GM23338 (cell line): ENCODE results near the gene FIGNL1. TPM values are rescaled to one million over a fixed set of nuclear protein-coding genes. Genes with fewer than 3 reads are reported as not detected.

Experiments used
- ATAC-seq: fragments of 200-7000 bp; cut with Tn5 transposase; 3 replicates; pipeline ENCODE4 v1.9.1; 2020
- DNase-seq: peaks from one replicate; pipeline ENCODE4 v3.0.0-alpha.2; 2015; ENCODE audit warnings: low spot score
- H2AFZ ChIP-seq: fragments of 200-600 bp; sonication (generic); 2 replicates; pipeline ENCODE4 v1.8.0; 2016; ENCODE audit warnings: antibody characterized with exemption, mild to moderate bottlenecking, moderate library complexity
- H3F3A ChIP-seq: fragments of 200-600 bp; sonication (generic); replicated peaks from 2 replicates; pipeline ENCODE4 v1.8.0; 2017; ENCODE audit warnings: antibody characterized with exemption, mixed run types, low read depth
- H3K27ac ChIP-seq: fragments of 200-600 bp; sonication (generic); 2 replicates; pipeline ENCODE4 v1.6.1; 2016; ENCODE audit warnings: low read depth
- H3K27me3 ChIP-seq: fragments of 200-600 bp; sonication (generic); 2 replicates; pipeline ENCODE4 v1.8.0; 2016; ENCODE audit warnings: mild to moderate bottlenecking, mixed run types, moderate library complexity; ENCODE audit not compliant: insufficient read depth
- H3K36me3 ChIP-seq: fragments of 200-600 bp; sonication (generic); 2 replicates; pipeline ENCODE4 v1.8.0; 2016; ENCODE audit warnings: mild to moderate bottlenecking; ENCODE audit not compliant: insufficient read depth
- H3K4me1 ChIP-seq: fragments of 200-600 bp; sonication (generic); 2 replicates; pipeline ENCODE4 v1.8.0; 2016; ENCODE audit warnings: mild to moderate bottlenecking, moderate library complexity; ENCODE audit not compliant: insufficient read depth
- H3K4me2 ChIP-seq: fragments of 200-600 bp; sonication (generic); 2 replicates; pipeline ENCODE4 v1.7.1; 2017; ENCODE audit warnings: mixed run types
- H3K4me3 ChIP-seq: fragments of 200-600 bp; sonication (generic); 2 replicates; pipeline ENCODE4 v1.6.1; 2016; ENCODE audit warnings: mixed run types
- H3K79me2 ChIP-seq: fragments of 200-600 bp; sonication (generic); replicated peaks from 2 replicates; pipeline ENCODE4 v1.8.0; 2017; ENCODE audit warnings: mild to moderate bottlenecking; ENCODE audit not compliant: insufficient read depth
- H3K9me2 ChIP-seq: fragments of 200-600 bp; sonication (generic); 2 replicates; pipeline ENCODE4 v1.8.0; 2017; ENCODE audit not compliant: insufficient read depth
- H4K20me1 ChIP-seq: fragments of 200-600 bp; sonication (generic); replicated peaks from 2 replicates; pipeline ENCODE4 v1.8.0; 2017; ENCODE audit warnings: mild to moderate bottlenecking; ENCODE audit not compliant: insufficient read depth
- H3K27ac Mint-ChIP-seq: 2 replicates; pipeline ENCODE4 v1.8.0; 2020; ENCODE audit warnings: inconsistent platforms, mild to moderate bottlenecking, moderate library complexity, mixed read lengths
- H3K27me3 Mint-ChIP-seq: 3 replicates; pipeline ENCODE4 v1.8.0; 2022; ENCODE audit warnings: low read depth, mild to moderate bottlenecking, moderate library complexity, mixed read lengths, inconsistent platforms; ENCODE audit not compliant: insufficient read depth, poor library complexity
- H3K36me3 Mint-ChIP-seq: 3 replicates; pipeline ENCODE4 v1.8.0; 2021; ENCODE audit warnings: low read depth, mild to moderate bottlenecking, inconsistent platforms, moderate library complexity, mixed read lengths
- H3K4me1 Mint-ChIP-seq: 3 replicates; pipeline ENCODE4 v1.8.0; 2020; ENCODE audit warnings: mild to moderate bottlenecking, inconsistent platforms, mixed read lengths
- H3K4me3 Mint-ChIP-seq: 3 replicates; pipeline ENCODE4 v1.8.0; 2021; ENCODE audit warnings: moderate library complexity, mild to moderate bottlenecking, inconsistent platforms, mixed read lengths
- H3K9me3 Mint-ChIP-seq: 3 replicates; pipeline ENCODE4 v1.8.0; 2020; ENCODE audit warnings: moderate library complexity, mild to moderate bottlenecking, inconsistent platforms, mixed read lengths
- CREB1 ChIP-seq: fragments of 250-450 bp; sonication (Bioruptor Pico); IDR thresholded peaks from 2 replicates; pipeline ENCODE4 v1.5.0; 2020; ENCODE audit warnings: low read depth, mild to moderate bottlenecking, moderate library complexity
- EZH2 ChIP-seq: fragments of 200-600 bp; sonication (generic); IDR thresholded peaks from one replicate; pipeline ENCODE4 v1.8.0; 2017; ENCODE audit warnings: antibody characterized with exemption, mild to moderate bottlenecking, low read depth; ENCODE audit not compliant: unreplicated experiment
- EZH2phosphoT487 ChIP-seq: fragments of 200-600 bp; sonication (generic); IDR thresholded peaks from one replicate; pipeline ENCODE4 v1.8.1; 2018; ENCODE audit warnings: antibody characterized with exemption; ENCODE audit not compliant: unreplicated experiment
- JUNB ChIP-seq: IDR thresholded peaks from one replicate; pipeline ENCODE4 v1.6.1; 2016; ENCODE audit warnings: antibody characterized with exemption; ENCODE audit not compliant: unreplicated experiment
- POLR2AphosphoS5 ChIP-seq: IDR thresholded peaks from 2 replicates; pipeline ENCODE4 v1.6.1; 2016; ENCODE audit warnings: antibody characterized with exemption, low read depth
- REST ChIP-seq: IDR thresholded peaks from one replicate; pipeline ENCODE4 v1.6.1; 2018; ENCODE audit warnings: antibody characterized with exemption; ENCODE audit not compliant: unreplicated experiment
- STAT1 ChIP-seq: IDR thresholded peaks from one replicate; pipeline ENCODE4 v1.6.1; 2016; ENCODE audit warnings: antibody characterized with exemption; ENCODE audit not compliant: unreplicated experiment
- ZNF114 ChIP-seq: fragments of 250-450 bp; sonication (Bioruptor Pico); IDR thresholded peaks from 2 replicates; pipeline ENCODE4 v1.5.0; 2020; ENCODE audit warnings: mild to moderate bottlenecking, moderate library complexity
- ZNF331 ChIP-seq: fragments of 250-450 bp; sonication (Bioruptor Pico); IDR thresholded peaks from 2 replicates; pipeline ENCODE4 v1.5.0; 2020; ENCODE audit warnings: low read depth, mild to moderate bottlenecking, moderate library complexity
- ZNF462 ChIP-seq: fragments of 250-450 bp; sonication (Bioruptor Pico); IDR thresholded peaks from 2 replicates; pipeline ENCODE4 v1.5.0; 2020; ENCODE audit warnings: mild to moderate bottlenecking, moderate library complexity
- polyA plus RNA-seq: library from polyadenylated mRNA; unstranded; fragments of >200 nt; fragmentation: Nextera tagmentation; extraction: Ambion mirVana; gene quantifications from 2 replicates; pipeline ENCODE4 v1.2.1, GENCODE V29; 2016
- total RNA-seq: library from RNA; depleted of rRNA; stranded (reverse); fragments of >200 nt; shearing (Covaris generic); gene quantifications from 2 replicates; pipeline ENCODE4 v1.2.3, GENCODE V29; 2014

The FIGNL1 gene
- total and polyA plus RNA-seq, 2 experiments from 2014 or later, result 6.6 to 24.9 TPM

GRCh38 chr7:50411332-50411731, 38.8 kb downstream of the FIGNL1 start:
- Histone ChIP-seq H3K79me2 (no peaks in the 10 kb centered on the region), H4K20me1 (no peaks in the 10 kb centered on the region), H2AFZ (no peak overlapping the region), H3F3A (no peaks in the 10 kb centered on the region), H3K9me2 (no peaks in the 10 kb centered on the region; the same call in 1 of the 2 replicates), H3K27ac (no peak overlapping the region), H3K4me3 (no peak overlapping the region), H3K4me2 (no peak overlapping the region), H3K4me1 (no peaks in the 10 kb centered on the region; the same call in 1 of the 2 replicates), H3K27me3 (no peaks in the 10 kb centered on the region), H3K36me3 (no peaks in the 10 kb centered on the region)
- H3K36me3 Mint-ChIP-seq, result no peaks in the 10 kb centered on the region
- H3K27ac Mint-ChIP-seq, result no peak overlapping the region
- peaks cover 8% of the 10 kb centered on the region for H3K27me3 Mint-ChIP-seq
- H3K9me3 Mint-ChIP-seq, result no peaks in the 10 kb centered on the region
- ATAC-seq, result no peak
- no peak for DNase-seq
- TF ChIP-seq REST (no peak), ZNF114 (CRISPR knock-in tag) (no peak)
- H3K4me1 Mint-ChIP-seq, result peaks cover 6% of the 10 kb centered on the region; the same call in 2 of the 3 replicates
- H3K4me3 Mint-ChIP-seq, result no peak overlapping the region

- H3K4me1 Mint-ChIP-seq, result peaks cover 6% of the 10 kb centered on the region; the same call in 2 of the 3 replicates
- DNase-seq, result no peak
- no peaks in the 10 kb centered on the region for H3K36me3 Mint-ChIP-seq
- no peak overlapping the region for H3K27ac Mint-ChIP-seq
- H3K4me2 ChIP-seq, result no peak overlapping the region
- no peaks in the 10 kb centered on the region; the same call in 1 of the 2 replicates for H3K9me2 ChIP-seq
- H4K20me1 ChIP-seq, result no peaks in the 10 kb centered on the region
- H3K27me3 Mint-ChIP-seq, result peaks cover 6% of the 10 kb centered on the region
- H3K79me2 ChIP-seq, result no peaks in the 10 kb centered on the region
- H3K36me3 ChIP-seq, result no peaks in the 10 kb centered on the region
- H3K4me3 ChIP-seq, result no peak overlapping the region
- H3K4me1 ChIP-seq, result no peaks in the 10 kb centered on the region; the same call in 1 of the 2 replicates
- H3K4me3 Mint-ChIP-seq, result no peak overlapping the region
- no peak overlapping the region for H2AFZ ChIP-seq
- no peaks in the 10 kb centered on the region for H3K9me3 Mint-ChIP-seq
- no peak for ATAC-seq
- H3K27me3 ChIP-seq, result no peaks in the 10 kb centered on the region
- H3F3A ChIP-seq, result no peaks in the 10 kb centered on the region
- H3K27ac ChIP-seq, result no peak overlapping the region
- TF ChIP-seq EZH2phosphoT487 (no peak), JUNB (no peak), POLR2AphosphoS5 (no peak), CREB1 (no peak), EZH2 (no peak), ZNF331 (CRISPR knock-in tag) (no peak), ZNF462 (CRISPR knock-in tag) (no peak), STAT1 (no peak)
Observed at GRCh38 chr7:50409856-50410745, 40.0 kb downstream of the FIGNL1 start.
